C4-2B (cell line): ENCODE measurements around the gene CTIF.

Source experiments
- H3K27ac ChIP-seq: fragments of 450-650 bp; 2 replicates; pipeline ENCODE4 v1.5.1; 2017
- CTCF ChIP-seq: fragments of 450-650 bp; conservative IDR thresholded peaks from 2 replicates; pipeline ENCODE4 v1.5.1; 2017; ENCODE audit warnings: mild to moderate bottlenecking
- ZFX ChIP-seq: fragments of 450-650 bp; IDR thresholded peaks from 2 replicates; pipeline ENCODE4 v1.6.1; 2017

CTIF gene

DNA sequence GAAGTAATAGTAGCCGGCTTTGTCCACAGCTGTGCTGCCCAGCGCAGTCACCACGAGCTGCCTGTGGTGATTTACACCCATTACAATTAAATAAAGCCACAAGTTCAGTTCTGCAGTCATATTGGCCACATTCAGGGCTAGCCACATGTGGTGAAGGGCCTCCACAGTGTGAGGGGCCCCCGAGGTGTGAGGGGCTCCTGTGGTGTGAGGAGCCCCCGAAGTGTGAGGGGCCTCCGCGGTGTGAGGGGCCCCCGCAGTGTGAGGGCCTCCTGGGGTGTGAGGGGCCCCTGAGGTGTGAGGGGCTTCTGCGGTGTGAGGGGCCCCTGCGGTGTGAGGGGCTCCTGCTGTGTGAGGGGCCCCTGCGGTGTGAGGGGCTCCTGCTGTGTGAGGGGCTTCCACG, 191.2 kb downstream of the CTIF start:
- TF ChIP-seq CTCF (no peak), ZFX (no peak)
- no peak overlapping the region for H3K27ac ChIP-seq

DNA sequence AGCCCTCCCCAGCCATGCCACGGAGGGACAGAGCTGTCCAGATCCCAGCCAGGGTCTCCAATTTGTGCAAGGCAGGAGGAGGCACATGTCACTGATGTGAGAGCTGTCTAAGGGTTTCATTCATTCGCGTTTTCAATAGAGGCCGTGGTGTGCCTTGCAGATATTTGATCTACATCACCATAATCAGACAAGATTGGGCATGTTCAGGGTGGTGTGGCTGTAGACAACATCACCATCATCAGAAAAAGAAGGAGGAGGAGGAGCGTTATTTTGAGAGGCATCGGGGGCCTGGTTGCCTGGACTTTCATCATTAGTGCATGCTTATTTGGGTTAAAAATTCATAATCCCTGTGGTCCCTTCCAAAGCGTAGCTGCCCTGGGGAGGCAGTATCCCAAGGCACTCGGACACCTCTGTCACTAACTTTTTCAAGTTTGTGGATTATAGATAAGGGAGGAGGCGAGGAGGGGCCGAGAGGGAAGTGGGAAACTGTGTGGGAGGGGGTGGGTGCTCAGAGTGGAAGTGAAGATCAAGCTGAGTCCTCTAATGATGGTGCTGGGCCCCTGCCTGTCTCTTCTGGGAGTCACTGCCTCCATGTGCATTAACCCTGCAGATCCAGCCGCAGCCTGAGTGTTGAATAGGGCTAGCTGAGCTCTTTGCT, 194.1 kb downstream of the CTIF start:
- H3K27ac ChIP-seq, result no peak overlapping the region
- no peak for TF ChIP-seq CTCF
- no peak for TF ChIP-seq ZFX

- TF ChIP-seq CTCF (no peak), ZFX (no peak)
- H3K27ac ChIP-seq, result no peak overlapping the region
Measured at GRCh38 chr18:48733643-48734253, 194.9 kb downstream of the CTIF start.

- no peak for TF ChIP-seq CTCF
- no peak for TF ChIP-seq ZFX
- H3K27ac ChIP-seq, result no peak overlapping the region
Measured at GRCh38 chr18:48734460-48734859, 195.6 kb downstream of the CTIF start.

GRCh38 chr18:48735080-48735676, 196.3 kb downstream of the CTIF start:
- no peak overlapping the region for H3K27ac ChIP-seq
- no peak for TF ChIP-seq CTCF
- TF ChIP-seq ZFX, result no peak

GRCh38 chr18:48735681-48736255, 196.9 kb downstream of the CTIF start:
- TF ChIP-seq ZFX, result no peak

DNA sequence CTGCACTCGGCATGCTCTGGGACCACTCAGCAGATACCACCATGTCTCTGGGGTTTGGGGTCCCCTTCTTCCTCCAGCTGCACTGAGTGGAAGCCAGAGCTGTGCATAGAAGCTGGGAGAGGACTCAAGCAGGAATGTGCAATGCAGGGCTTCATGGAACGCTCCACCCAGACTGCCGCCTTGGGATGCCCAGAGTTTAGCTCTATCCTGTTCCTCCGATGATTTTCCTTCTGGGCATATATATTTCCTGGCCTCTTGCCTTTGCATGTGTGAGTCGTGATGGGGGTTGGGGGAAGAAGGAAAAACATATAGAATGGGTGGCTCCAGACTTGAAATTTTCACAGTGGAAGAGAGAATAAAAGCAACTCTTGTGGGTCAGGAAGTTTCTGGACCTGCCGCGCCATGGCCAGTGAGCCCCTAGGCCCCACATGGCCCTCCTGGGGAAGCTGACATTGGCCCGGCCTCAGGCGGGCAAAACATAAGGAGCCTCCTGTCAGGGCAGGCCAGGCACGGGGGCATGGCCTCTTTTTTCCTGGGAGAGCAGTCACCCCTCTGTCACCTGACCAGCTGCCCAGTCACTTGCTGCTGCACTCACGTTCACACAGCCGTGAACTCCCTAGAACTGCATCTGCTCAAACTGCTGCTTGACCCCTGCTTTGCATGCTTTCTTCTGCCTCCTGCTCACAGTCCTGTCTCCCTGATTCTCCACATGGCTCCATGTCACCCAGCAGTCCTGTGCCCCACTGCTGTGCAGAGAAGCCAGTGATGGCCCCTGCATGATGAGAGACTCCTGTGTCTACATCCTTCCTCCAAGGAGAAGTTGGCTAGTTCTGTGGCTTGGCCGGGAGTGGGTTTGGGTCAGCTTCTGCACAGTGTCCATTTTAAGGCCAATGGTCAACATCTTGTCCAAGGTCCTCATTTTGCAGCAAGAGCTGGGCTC, 197.8 kb downstream of the CTIF start:
- H3K27ac ChIP-seq, result no peak overlapping the region
- TF ChIP-seq CTCF, result no peak
- no peak for TF ChIP-seq ZFX

More at GRCh38 chr18:48735681-48736255, 196.9 kb downstream of the CTIF start:
- no peak overlapping the region for H3K27ac ChIP-seq
